Loucy (cell line): ENCODE measurements around the gene SLC39A13.

Source experiments
- H2AFZ ChIP-seq: fragments of 200-600 bp; sonication (generic); 2 replicates; pipeline ENCODE4 v1.6.0; 2016; ENCODE audit warnings: antibody characterized with exemption, mild to moderate bottlenecking, low read length, moderate library complexity
- H3F3A ChIP-seq: fragments of 200-600 bp; 2 replicates; pipeline ENCODE4 v1.6.0; 2016; ENCODE audit warnings: antibody characterized with exemption, low read depth, mild to moderate bottlenecking
- H3K27me3 ChIP-seq: fragments of 200-600 bp; sonication (generic); 2 replicates; pipeline ENCODE4 v1.6.1; 2014; ENCODE audit warnings: low read length, mild to moderate bottlenecking; ENCODE audit not compliant: insufficient read depth, poor library complexity, severe bottlenecking
- H3K36me3 ChIP-seq: fragments of 200-600 bp; sonication (generic); 2 replicates; pipeline ENCODE4 v1.6.1; 2016; ENCODE audit warnings: low read length; ENCODE audit not compliant: insufficient read depth
- H3K4me1 ChIP-seq: fragments of 200-600 bp; sonication (generic); 2 replicates; pipeline ENCODE4 v1.5.1; 2014; ENCODE audit warnings: low read length, mild to moderate bottlenecking; ENCODE audit not compliant: insufficient read depth, poor library complexity, severe bottlenecking
- H3K4me2 ChIP-seq: fragments of 200-600 bp; sonication (generic); 2 replicates; pipeline ENCODE4 v1.6.0; 2014; ENCODE audit warnings: antibody characterized with exemption, low read length, low read depth, mild to moderate bottlenecking; ENCODE audit not compliant: poor library complexity, severe bottlenecking
- H3K4me3 ChIP-seq: fragments of 200-600 bp; sonication (generic); 2 replicates; pipeline ENCODE4 v1.5.1; 2014; ENCODE audit warnings: low read length, mild to moderate bottlenecking, mixed read lengths; ENCODE audit not compliant: poor library complexity, severe bottlenecking
- H3K79me2 ChIP-seq: fragments of 200-600 bp; sonication (generic); 2 replicates; pipeline ENCODE4 v1.6.1; 2014; ENCODE audit warnings: low read length; ENCODE audit not compliant: insufficient read depth
- H3K9ac ChIP-seq: fragments of 200-600 bp; sonication (generic); 2 replicates; pipeline ENCODE4 v1.6.0; 2014; ENCODE audit warnings: mild to moderate bottlenecking, low read depth, low read length, moderate library complexity; ENCODE audit not compliant: poor library complexity, severe bottlenecking
- H3K9me2 ChIP-seq: fragments of 200-600 bp; sonication (generic); replicated peaks from 2 replicates; pipeline ENCODE4 v1.6.1; 2016; ENCODE audit warnings: low read depth, low read length, mixed read lengths
- H3K9me3 ChIP-seq: fragments of 200-600 bp; sonication (generic); 2 replicates; pipeline ENCODE4 v1.6.1; 2014; ENCODE audit warnings: mild to moderate bottlenecking, antibody characterized with exemption, low read length, low read depth; ENCODE audit not compliant: insufficient read depth
- H4K20me1 ChIP-seq: fragments of 200-600 bp; sonication (generic); 2 replicates; pipeline ENCODE4 v1.6.0; 2014; ENCODE audit warnings: antibody characterized with exemption, low read length, mild to moderate bottlenecking; ENCODE audit not compliant: insufficient read depth, poor library complexity, severe bottlenecking
- CTCF ChIP-seq: fragments of 200-600 bp; sonication (generic); conservative IDR thresholded peaks from 2 replicates; pipeline ENCODE4 v1.5.1; 2014; ENCODE audit warnings: mild to moderate bottlenecking, antibody characterized with exemption, low read length
- EZH2phosphoT487 ChIP-seq: fragments of 200-600 bp; IDR thresholded peaks from 2 replicates; pipeline ENCODE4 v1.6.1; 2018; ENCODE audit warnings: antibody characterized with exemption, mild to moderate bottlenecking, moderate library complexity, borderline replicate concordance

The SLC39A13 gene

GRCh38 chr11:47413351-47413750 lies 5.0 kb downstream of the SLC39A13 start:
- Histone ChIP-seq H2AFZ (no peak overlapping the region), H3K9ac (no peak overlapping the region), H3K4me1 (peaks cover 9% of the 10 kb centered on the region), H3K4me3 (no peak overlapping the region), H3K79me2 (peaks cover 8% of the 10 kb centered on the region; the same call in 1 of the 2 replicates), H4K20me1 (no peaks in the 10 kb centered on the region), H3F3A (no peaks in the 10 kb centered on the region), H3K27me3 (no peaks in the 10 kb centered on the region), H3K9me3 (no peaks in the 10 kb centered on the region), H3K36me3 (peaks cover 10% of the 10 kb centered on the region; the same call in 1 of the 2 replicates), H3K4me2 (no peak overlapping the region), H3K9me2 (no peaks in the 10 kb centered on the region)
- no peak for TF ChIP-seq CTCF
- no peak for TF ChIP-seq EZH2phosphoT487

- Histone ChIP-seq H3K9me3 (no peaks in the 10 kb centered on the region), H3K4me1 (peaks cover 6% of the 10 kb centered on the region), H3K9ac (no peak overlapping the region), H3K4me2 (no peak overlapping the region), H4K20me1 (no peaks in the 10 kb centered on the region), H3K9me2 (no peaks in the 10 kb centered on the region), H3K27me3 (no peaks in the 10 kb centered on the region), H3F3A (no peaks in the 10 kb centered on the region), H3K79me2 (peaks cover 4% of the 10 kb centered on the region; the same call in 1 of the 2 replicates), H3K36me3 (peaks cover 18% of the 10 kb centered on the region; the same call in 1 of the 2 replicates), H3K4me3 (no peak overlapping the region), H2AFZ (no peak overlapping the region)
- TF ChIP-seq EZH2phosphoT487 (no peak), CTCF (no peak)
Observed at GRCh38 chr11:47413908-47414684, 5.7 kb downstream of the SLC39A13 start.

GRCh38 chr11:47414685-47415070 lies 6.3 kb downstream of the SLC39A13 start:
- H3K79me2 ChIP-seq, result no peaks in the 10 kb centered on the region
- H3F3A ChIP-seq, result no peaks in the 10 kb centered on the region
- no peaks in the 10 kb centered on the region for H3K9me3 ChIP-seq
- no peak for TF ChIP-seq CTCF
- no peak for TF ChIP-seq EZH2phosphoT487
- H3K9me2 ChIP-seq, result no peaks in the 10 kb centered on the region
- H3K4me3 ChIP-seq, result no peak overlapping the region
- H3K4me1 ChIP-seq, result peaks cover under 1% of the 10 kb centered on the region
- no peaks in the 10 kb centered on the region for H4K20me1 ChIP-seq
- H2AFZ ChIP-seq, result no peak overlapping the region
- peaks cover 21% of the 10 kb centered on the region; the same call in 1 of the 2 replicates for H3K36me3 ChIP-seq
- no peak overlapping the region for H3K4me2 ChIP-seq
- no peak overlapping the region for H3K9ac ChIP-seq
- H3K27me3 ChIP-seq, result no peaks in the 10 kb centered on the region
